SW 1271 (cell line): ENCODE measurements around the gene AUNIP.

Experiments used
- DNase-seq, 2 experiments: peaks; one replicate each; lab custom pipeline; 2025; lab: John Stamatoyannopoulos, UW

AUNIP gene

GRCh38 chr1:25888426-25888987, 29.2 kb upstream of the AUNIP start:
- no peak for DNase-seq

- no peak for DNase-seq
Observed at GRCh38 chr1:25885602-25886001, 26.3 kb upstream of the AUNIP start.

GRCh38 chr1:25881266-25881665, 22.0 kb upstream of the AUNIP start:
- DNase-seq, result no peak

GRCh38 chr1:25880518-25880917, 21.3 kb upstream of the AUNIP start:
- no peak for DNase-seq

- no peak for DNase-seq
Observed at GRCh38 chr1:25879675-25880074, 20.4 kb upstream of the AUNIP start.

- DNase-seq, result no peak
Observed at GRCh38 chr1:25878690-25879089, 19.4 kb upstream of the AUNIP start.

GRCh38 chr1:25877155-25877554, 17.9 kb upstream of the AUNIP start:
- no peak for DNase-seq

- DNase-seq, result no peak
Observed at GRCh38 chr1:25876693-25877077, 17.4 kb upstream of the AUNIP start.

- peak in 1 of 2 experiments; percentile 58 for DNase-seq
Observed at GRCh38 chr1:25875856-25876692, 16.8 kb upstream of the AUNIP start.

- DNase-seq, result peak in 1 of 2 experiments; percentile 58
Observed at GRCh38 chr1:25875154-25875855, 16.0 kb upstream of the AUNIP start, which contains the start of gene PAQR7. TSS of gene PAQR7 (minus strand) at chr1:25875708. CDS start at chr1:25863839, 11,869 bp downstream.

GRCh38 chr1:25874635-25875153, 15.4 kb upstream of the AUNIP start:
- no peak for DNase-seq

GRCh38 chr1:25874209-25874608, 15.0 kb upstream of the AUNIP start:
- no peak for DNase-seq

GRCh38 chr1:25873120-25873519, 13.9 kb upstream of the AUNIP start:
- no peak for DNase-seq

- DNase-seq, result no peak
Observed at GRCh38 chr1:25872713-25873112, 13.5 kb upstream of the AUNIP start.

- no peak for DNase-seq
Observed at GRCh38 chr1:25871704-25872494, 12.6 kb upstream of the AUNIP start.

GRCh38 chr1:25871086-25871703, 11.9 kb upstream of the AUNIP start:
- DNase-seq, result no peak

- DNase-seq, result no peak
Observed at GRCh38 chr1:25870614-25871013, 11.4 kb upstream of the AUNIP start.

GRCh38 chr1:25869909-25870606, 10.8 kb upstream of the AUNIP start:
- DNase-seq, result no peak

- no peak for DNase-seq
Observed at GRCh38 chr1:25867210-25867991, 8.1 kb upstream of the AUNIP start.

GRCh38 chr1:25866288-25866687, 7.0 kb upstream of the AUNIP start:
- no peak for DNase-seq
